A172 (cell line): ENCODE results near the gene FUT6. TPM values are rescaled to one million over a fixed set of nuclear protein-coding genes. Genes with fewer than 3 reads are reported as not detected.

ENCODE experiments used
- DNase-seq: peaks from one replicate; pipeline ENCODE4 v3.0.0-alpha.2; 2015; ENCODE audit warnings: low spot score
- total RNA-seq: library from RNA; depleted of rRNA; stranded (reverse); fragments of >200 nt; shearing (Covaris generic); gene quantifications from 2 replicates; pipeline ENCODE4 v1.2.3, GENCODE V29; 2014

Gene FUT6
- total RNA-seq, 1 experiment from 2014 or later = not detected

GRCh38 chr19:5805462-5806132, 33.9 kb downstream of the FUT6 start:
- DNase-seq = no peak

DNA sequence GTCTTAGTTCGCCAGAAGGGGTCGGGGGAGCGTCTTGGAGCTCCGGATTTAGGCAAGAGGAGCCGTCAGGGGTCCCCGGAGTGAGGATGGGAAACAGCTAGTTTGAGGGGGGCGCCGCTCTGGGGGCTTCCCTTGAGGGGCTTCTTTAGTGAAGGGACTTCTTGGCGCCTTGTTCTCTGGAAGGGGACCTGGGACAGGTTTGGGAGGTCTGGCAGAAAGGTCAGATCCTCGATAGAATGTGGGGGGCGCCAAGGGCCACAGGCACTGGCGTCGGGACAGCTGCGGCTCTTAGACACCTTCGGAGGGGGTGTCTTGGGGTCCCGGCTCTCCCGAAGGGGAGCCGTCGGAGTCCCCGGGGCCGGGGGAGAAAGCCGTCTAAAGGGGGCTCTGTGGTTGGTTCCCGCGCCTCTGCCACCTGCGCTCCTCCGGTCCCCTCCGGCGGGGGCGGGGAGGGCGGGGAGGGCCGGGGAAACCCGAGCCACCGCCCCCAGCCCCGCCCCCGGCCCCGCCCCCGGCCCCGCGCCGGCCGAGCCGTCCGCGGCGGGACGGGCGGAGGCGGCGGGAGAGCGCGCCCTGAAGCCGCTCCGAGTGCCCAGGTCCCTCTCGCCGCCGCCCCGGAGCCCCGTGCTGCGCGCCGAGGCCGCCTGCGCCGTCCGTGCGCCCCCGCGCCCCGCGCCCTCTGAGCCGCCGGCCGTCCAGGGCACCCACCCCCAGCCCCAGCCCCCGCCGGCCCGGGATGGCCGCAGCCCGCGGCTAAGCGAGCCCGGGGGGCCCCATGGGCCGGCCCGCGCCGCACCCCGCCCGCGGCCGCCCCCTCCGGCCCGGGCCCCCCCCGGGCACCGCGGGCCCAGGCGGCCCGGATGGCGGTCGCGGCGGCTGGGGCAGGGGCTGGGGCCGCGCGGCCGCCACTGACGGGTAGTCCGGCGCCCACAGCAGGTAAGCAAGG, 34.7 kb downstream of the FUT6 start, which contains the start of gene NRTN:
Gene NRTN, plus strand, starts transcription at position 552 of the 946 bp plus-strand sequence. CDS start 19,099 bp downstream, outside the sequence.
- DNase-seq = no peak

DNA sequence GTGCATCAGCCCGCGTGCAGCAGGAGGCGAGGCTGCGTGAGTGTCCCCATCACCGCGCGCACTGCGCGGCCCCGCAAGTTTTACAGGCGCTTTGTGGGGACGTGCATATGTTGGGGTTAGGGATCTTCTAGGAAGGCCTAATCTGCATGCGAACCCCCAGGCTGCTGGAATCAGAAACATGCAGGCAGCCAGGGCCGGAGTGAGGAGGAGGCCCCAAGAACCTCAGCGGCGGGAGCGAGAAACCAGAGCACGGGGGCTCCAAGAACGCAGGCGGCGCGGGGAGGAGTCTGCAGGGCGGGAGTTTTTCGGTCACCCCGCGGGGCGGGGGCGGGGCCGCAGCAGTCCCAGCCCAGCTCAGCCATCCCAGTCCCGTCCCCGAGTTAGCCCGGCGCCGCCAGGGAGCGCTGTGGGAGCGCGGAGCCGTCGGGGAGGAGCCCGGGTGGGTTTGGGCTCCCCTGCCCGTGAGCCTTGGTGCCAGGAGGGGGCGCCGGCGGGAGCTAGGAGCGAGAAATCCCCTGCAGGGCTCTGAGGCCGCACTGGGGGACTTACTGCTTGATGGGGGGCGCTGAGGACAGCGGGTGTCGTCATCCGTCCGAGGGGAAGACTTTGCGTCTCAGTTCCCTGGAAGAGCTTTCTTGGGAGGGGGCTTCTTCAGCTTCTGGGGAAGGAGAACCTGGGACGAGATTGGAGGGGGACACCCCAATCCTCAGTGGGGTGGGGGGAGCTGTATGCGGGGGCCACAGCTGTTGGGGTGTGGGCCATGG, 35.6 kb downstream of the FUT6 start:
- DNase-seq = peak; percentile 73

GRCh38 chr19:5803441-5803751, 36.1 kb downstream of the FUT6 start:
- no peak for DNase-seq

DNA sequence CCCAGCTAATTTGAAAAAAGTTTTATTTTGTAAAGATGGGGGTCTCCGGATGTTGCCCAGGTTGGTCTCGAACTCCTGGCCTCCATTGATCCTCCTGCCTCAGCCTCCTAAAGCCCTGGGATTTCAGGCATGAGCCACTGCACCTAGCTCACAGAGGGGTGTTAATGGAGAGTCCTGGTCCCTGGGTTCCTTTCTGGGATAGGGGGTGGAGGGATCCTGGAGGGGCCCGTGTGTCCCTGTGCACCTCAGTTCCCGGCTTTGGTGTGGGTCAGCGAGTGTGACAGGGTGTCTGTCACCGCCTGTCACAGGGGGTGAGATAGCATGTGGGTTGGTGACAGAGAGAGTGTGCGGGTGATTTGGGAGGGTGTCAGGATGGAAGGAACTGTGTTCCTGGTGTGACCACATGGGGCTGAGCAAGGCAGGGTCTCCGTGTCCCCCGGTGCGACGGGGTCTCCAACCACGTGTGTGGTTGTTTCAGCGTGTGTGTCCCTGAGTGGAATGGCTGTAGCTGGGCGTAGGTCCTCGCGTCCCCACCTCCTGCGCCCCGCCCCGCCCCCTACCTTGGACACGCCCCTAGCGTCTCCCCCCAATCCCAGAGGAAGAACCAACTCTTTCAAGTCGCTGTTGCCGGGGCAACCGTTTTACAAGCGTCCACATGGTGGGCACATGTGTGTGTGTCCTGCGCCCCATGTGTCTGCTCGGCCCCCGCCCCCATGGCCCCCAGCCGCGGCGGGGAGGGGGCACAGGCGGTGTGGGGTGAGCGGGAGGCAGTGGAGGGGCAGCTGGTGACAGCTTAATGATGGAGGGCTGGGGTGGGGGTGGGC, 37.5 kb downstream of the FUT6 start:
- no peak for DNase-seq

- no peak for DNase-seq
Observed at GRCh38 chr19:5800361-5801270, 38.9 kb downstream of the FUT6 start.

GRCh38 chr19:5799247-5800241, 40.0 kb downstream of the FUT6 start:
- DNase-seq = no peak

DNA sequence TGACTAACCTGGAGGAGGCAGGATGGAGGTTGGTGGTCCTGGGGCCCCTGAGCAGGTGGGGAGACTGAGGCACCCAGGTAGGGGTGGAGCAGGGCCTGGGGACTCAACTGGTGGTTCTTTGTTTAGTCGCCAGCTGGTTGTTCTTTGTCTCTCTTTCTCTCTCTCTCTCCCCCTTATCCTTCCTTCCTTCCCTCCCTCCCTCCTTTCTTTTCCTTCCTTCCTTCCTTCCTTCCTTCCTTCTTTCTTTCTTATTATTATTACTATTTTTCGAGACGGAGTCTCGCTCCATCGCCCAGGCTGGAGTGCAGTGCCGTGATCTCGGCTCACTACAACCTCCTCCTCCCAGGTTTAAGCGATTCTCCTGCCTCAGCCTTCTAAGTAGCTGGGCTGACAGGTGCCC, 41.3 kb downstream of the FUT6 start:
- no peak for DNase-seq

- no peak for DNase-seq
Observed at GRCh38 chr19:5795382-5795919, 44.1 kb downstream of the FUT6 start.

GRCh38 chr19:5793188-5793587, 46.3 kb downstream of the FUT6 start:
- no peak for DNase-seq

DNA sequence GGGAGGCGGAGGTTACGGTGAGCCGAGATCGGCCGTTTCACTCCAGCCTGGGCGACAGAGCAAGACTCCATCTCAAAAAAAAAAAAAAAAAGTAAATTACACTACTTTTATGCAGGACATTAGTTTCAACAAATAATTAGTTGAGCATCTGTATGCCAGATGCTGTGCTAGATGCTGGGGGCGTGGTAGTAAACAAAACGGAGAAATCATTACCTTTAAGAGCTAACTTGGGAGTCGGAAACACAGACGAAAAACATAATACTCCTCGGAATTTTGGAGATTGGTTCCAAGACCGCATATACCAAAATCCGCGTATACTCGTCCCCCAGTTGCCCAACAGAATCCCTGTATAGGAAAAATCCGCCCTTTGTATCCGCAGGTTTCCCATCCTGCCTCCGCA, 47.3 kb downstream of the FUT6 start:
- DNase-seq = no peak

DNA sequence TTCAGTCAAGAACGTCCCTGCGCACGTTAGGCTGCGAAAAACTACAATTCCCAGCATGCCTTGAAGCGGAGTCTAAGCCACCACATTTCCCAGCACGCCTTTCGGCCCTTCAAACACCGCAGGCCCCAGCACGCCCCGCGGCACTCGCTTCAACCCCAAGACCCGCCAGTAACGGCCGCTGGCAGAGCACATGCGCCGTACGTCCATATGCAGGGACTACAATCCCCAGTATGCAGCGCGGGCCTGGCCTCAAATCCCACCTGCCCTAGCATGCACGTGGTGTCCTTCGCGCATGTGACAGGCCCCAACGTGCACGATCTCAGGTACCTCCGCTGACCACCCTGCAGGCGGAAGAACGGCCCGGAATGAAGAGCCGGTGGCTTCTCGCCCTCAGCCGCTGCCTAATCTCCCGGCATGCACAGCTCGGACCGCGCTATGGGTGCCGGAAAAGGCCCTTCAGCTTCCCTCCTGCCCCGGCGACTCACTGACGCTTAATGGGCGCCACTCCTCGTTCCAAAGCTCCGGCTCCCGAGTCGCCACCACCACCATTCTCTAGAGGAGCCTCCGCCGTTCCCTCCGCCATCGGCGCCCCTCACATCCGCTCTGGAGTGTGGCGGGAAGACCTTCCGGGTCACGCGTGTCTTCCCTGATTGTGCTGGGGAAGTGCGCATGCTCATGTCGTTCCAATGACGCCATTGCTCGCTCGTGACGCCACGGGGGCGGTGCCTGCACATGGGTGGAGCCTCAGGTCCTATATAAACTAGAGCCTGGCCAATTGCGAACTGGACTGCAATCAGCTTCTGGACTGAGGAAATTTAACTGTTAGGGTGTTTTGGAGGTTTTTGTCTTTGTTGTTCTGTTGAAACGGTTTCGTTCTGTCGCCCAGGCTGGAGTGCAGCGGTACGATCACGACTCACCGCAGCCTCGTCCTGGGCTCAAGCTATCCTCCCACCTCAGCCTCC, 48.7 kb downstream of the FUT6 start, which contains the start of gene DUS3L:
Gene DUS3L, minus strand, starts transcription at position 605 of the 962 bp plus-strand sequence. Its CDS starts 22 bp downstream, at position 583.
- DNase-seq = peak; percentile 97

DNA sequence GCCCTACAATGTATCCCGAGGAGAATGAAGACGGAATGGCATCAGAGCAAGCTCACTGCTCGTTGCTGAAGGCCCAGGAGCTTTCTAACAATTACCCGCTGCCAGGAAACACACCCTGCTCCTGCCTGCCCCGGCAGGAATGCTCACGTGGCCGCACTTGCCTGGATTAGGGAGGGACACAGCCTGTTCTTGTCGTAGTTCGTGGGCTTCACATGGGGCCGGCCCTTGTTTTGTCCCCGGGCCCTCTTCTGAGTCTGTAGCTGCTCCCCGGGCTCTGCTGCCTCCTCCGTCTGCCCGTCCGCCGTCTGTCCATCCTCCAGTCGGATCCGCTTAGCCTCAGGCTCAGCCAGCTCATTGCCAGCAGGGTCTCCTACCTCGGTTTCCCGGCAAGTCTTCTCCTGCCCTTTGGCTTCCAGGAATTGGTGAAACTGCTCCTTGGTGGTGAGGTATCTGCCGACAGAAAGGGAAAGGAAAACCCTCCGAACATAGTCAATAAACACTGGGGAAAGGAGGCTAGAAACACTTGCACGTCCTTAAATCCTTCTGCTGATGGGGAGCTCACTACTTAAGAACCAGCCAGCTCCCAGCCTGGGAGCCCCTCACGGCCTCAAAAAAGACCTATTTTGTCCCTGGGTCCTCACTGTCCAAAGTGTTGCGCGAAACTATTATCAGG, 49.5 kb downstream of the FUT6 start:
- no peak for DNase-seq

- DNase-seq = no peak
Observed at GRCh38 chr19:5789351-5789761, 50.1 kb downstream of the FUT6 start.

- no peak for DNase-seq
Observed at GRCh38 chr19:5788422-5788821, 51.1 kb downstream of the FUT6 start.

DNA sequence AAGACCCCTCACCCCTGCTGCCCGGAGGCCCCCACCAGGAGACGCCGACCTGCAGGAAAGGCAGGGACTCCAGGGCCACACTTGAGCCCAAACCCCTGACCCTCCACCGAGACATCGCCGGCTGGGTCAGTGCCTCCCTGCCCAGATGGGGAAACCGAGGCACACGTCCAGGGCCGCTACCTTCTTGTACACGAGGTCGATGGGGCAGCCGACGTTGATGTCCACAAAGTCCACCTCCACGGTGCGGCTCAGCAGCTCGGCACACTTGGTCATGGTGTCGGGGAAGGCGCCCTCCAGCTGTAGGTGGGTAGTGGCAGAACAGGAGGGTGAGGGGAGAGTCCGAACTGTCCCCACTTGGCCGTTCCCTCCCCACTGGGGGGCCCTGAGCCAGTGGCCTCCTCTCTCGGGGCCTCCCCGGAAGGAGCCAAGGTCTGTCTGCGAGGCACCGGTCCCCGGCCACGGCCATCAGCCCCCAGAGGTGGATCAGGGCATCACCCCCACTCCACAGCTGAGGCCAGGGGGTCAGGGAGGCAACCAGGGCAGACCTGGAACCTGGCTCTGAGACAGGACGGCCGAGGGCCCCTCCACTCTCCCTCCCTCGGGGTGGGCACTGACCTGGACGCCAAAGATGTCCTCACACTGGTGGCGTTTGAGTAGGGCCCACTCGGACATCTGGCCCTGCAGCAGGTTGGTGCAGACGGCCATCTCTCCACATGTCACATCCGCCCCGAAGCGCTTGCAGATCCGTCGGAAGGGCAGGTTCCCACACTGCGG, 51.9 kb downstream of the FUT6 start:
- DNase-seq = no peak
